Uterus (tissue), 2 donors: ENCODE data around the gene NEK8.

Experiments
- CTCF ChIP-seq, 4 experiments: fragments of 200-600 bp in 2 of 4; fragments of 450-650 bp in 2 of 4; sonication (generic) in 2 of 4; IDR thresholded peaks; one replicate each; pipeline ENCODE4 v1.5.1; 2016 to 2019; ENCODE audit warnings: antibody characterized with exemption in 4 of 4, mild to moderate bottlenecking in 2 of 4, moderate library complexity in 1 of 4
- POLR2A ChIP-seq, 2 donors: fragments of 450-650 bp; IDR thresholded peaks; one replicate each; pipeline ENCODE4 v1.6.1; 2016; ENCODE audit warnings: antibody characterized with exemption in 2 of 2, mild to moderate bottlenecking in 1 of 2, moderate library complexity in 1 of 2

GRCh38 chr17:28705728-28706334 lies 22.8 kb upstream of the NEK8 start:
- no peak for TF ChIP-seq CTCF (IDR thresholded peaks at IDR 0.05)
- no peak for TF ChIP-seq POLR2A (IDR thresholded peaks at IDR 0.05)
